Stimulated activated CD8-positive, alpha-beta memory T cell treated with anti-CD3 and anti-CD28 coated beads, Interleukin-2, amount 100 ng/mL, for 1 hour (primary cell): ENCODE data around the gene TMEM87B.
"Not testable (repeated sequence)": the region's sequence is repeated elsewhere in the genome, so short reads cannot be mapped to it uniquely, and the experiment has no call there.

Source experiments
- DNase-seq, 2 donors: peaks; one replicate each; pipeline ENCODE4 v3.0.0-alpha.2; 2020; ENCODE audit warnings: low read depth in 2 of 2

Gene TMEM87B

DNA sequence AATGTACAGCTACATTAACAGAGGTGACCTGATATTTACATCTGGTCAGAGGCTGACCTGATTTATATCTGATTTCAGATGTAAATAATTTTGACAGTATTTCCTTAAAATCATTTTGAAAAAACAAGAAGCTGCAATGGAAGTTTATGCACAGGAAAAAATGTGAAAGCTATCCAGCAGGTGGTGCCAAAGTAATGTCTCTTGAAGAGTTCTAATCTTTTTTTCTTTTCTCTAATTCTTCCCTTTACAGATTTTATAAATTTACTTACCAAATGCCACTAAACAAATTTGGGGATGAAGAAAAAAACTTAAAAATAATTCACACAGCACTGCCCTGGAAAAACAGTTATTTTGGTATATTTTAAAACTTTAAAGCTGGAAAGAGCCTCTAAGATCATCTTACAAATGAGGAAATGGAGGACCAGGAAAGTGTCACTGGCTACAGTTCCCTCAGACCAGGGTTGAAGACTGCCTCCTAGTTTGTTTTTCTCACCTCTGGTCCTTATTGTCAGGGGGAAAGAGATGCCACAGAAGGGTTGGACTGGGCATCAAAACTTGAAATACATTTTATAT, 66.7 kb downstream of the TMEM87B start:
- no peak for DNase-seq

- DNase-seq = no peak
Measured at GRCh38 chr2:112129060-112129459, 74.0 kb downstream of the TMEM87B start.

GRCh38 chr2:112133344-112133743, 78.3 kb downstream of the TMEM87B start:
- DNase-seq = no peak

- DNase-seq = no peak
Measured at GRCh38 chr2:112134120-112134519, 79.1 kb downstream of the TMEM87B start.

GRCh38 chr2:112136096-112136495, 81.0 kb downstream of the TMEM87B start:
- DNase-seq = no peak

DNA sequence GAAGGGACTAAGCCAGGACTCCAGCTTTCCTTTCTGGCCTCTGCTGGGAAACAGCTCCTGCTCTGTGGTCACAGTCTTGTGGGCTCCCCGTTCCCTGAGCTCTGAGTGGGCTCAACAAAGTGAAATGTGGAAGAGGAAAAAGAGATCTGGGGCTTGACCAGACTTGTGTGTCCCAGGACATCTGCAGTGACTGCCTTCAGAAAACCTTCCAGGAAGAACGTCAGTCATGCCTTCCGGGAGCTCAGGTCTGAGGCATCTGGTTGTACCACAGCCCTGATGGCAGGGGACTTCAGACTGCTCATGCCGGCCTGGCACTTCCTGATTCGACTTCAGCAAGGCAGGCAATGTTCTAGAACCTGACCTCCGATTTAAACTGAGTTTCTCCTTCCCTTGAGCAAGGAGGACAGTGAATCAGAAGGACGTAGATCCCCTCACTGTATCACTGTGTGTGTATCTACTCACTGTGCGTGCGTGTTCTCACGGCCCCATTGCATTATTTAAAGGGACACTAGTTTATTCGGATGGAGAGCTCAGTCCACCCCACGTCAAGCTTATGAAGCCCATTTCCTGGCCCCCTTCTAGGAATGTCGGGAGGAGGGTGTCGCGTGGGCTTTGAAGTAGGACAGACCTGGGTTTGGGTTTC, 82.6 kb downstream of the TMEM87B start:
- DNase-seq = no peak

GRCh38 chr2:112138159-112139032, 83.3 kb downstream of the TMEM87B start, which contains the start of gene FBLN7:
Gene FBLN7 (plus strand): TSS chr2:112138385. CDS start chr2:112138656, 271 bp downstream.
- DNase-seq = no peak

DNA sequence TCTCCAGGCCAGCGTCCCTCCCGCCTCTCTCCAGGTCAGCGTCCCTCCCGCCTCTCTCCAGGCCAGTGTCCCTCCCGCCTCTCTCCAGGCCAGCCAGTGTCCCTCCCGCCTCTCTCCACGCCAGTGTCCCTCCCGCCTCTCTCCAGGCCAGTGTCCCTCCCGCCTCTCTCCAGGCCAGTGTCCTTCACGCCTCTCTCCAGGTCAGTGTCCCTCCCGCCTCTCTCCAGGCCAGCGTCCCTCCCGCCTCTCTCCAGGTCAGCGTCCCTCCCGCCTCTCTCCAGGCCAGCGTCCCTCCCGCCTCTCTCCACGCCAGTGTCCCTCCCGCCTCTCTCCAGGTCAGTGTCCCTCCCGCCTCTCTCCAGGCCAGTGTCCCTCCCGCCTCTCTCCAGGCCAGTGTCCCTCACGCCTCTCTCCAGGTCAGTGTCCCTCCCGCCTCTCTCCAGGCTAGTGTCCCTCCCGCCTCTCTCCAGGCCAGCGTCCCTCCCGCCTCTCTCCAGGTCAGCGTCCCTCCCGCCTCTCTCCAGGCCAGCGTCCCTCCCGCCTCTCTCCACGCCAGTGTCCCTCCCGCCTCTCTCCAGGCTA, 84.1 kb downstream of the TMEM87B start:
- DNase-seq = not testable (repeated sequence)

GRCh38 chr2:112139661-112140204, 84.7 kb downstream of the TMEM87B start:
- not testable (repeated sequence) for DNase-seq

DNA sequence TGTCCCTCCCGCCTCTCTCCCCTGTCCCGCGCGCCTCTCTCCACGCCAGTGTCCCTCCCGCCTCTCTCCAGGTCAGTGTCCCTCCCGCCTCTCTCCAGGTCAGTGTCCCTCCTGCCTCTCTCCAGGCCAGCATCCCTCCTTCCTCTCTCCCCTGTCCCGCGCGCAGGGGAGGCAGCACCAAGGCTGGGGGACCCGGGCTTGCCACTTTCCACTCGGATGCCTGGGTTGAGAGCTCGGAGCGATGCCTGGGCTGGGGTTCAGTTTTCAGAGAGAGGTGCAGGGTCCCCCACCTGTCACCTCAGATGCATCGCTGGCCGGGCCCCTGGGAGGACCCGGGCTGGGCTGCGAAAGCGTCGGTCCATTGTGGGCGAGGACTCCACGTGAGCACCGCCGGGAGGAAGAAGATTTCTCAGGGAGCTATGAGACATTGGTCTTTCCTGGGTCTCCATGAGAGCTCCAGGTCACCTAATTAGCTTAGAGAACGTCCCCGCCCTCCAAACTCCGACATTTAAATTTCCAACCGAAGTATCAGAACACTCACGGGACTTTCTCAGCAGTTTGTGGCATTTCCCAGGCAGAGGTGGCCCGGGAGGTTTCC, 85.2 kb downstream of the TMEM87B start:
- DNase-seq = no peak

DNA sequence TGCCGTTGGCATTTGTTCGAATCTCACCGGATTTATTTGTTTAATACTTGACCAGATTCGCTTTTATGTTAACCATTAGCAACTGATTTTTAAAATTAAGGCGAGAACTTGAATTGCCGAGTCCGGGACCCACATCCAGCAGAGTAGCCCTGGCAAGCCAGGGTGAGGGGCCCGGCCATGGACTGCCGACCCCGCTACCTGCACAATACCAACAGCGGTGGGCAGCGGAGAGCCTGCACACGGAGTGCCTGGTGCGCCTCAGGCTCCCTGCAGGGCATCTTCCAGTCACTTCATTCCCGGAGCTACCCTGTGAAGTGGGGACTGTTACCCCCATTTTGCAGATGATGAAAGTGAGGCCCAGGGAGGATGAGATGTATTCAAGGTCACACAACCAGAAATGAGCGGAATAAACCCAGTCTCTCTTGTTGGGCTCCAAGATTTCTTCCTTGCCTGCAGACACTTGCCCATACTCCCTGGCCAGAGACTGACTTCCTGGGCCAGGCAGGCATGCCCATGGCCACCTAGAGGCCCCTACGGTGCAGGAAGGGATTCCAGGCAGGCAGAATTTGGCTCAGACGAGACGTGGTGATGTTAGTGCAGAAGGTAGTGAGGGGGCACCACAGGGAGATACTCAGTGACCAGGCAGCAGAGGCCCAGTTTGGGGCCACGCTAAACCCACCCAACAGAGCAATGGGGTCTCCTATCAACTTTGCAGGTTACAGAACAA, 86.0 kb downstream of the TMEM87B start:
- DNase-seq = no peak

- no peak for DNase-seq
Measured at GRCh38 chr2:112141626-112142007, 86.5 kb downstream of the TMEM87B start.

DNA sequence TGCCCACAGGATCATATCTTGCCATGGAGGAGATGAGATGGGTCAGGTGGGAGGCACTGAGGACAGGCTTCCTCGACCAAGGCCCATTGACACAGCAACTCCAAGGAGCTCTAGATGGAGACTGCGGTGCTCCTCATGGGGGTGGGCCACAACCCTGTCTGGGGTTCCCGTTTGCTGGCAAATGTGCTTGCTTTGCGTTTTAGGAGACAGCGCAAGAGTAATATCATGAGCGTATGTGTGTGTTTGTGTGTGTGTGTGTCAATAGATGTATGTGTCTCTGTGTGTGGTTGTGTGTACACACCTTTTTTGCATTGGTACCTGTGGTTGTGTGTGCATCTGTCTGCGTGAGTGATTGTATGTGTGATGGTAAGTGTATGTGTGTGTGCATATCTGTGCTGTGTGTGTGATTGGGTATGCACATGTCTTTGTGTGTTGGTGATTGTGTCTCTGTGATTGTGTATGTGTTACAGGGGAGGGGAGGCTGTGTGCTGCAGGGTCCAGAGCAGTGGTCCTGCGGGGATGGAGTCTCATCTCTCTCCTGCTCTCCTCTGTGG, 87.5 kb downstream of the TMEM87B start:
- no peak for DNase-seq

GRCh38 chr2:112143150-112143549, 88.1 kb downstream of the TMEM87B start:
- no peak for DNase-seq

- no peak for DNase-seq
Measured at GRCh38 chr2:112144966-112145365, 89.9 kb downstream of the TMEM87B start.

GRCh38 chr2:112147382-112148168, 92.5 kb downstream of the TMEM87B start:
- DNase-seq = no peak

DNA sequence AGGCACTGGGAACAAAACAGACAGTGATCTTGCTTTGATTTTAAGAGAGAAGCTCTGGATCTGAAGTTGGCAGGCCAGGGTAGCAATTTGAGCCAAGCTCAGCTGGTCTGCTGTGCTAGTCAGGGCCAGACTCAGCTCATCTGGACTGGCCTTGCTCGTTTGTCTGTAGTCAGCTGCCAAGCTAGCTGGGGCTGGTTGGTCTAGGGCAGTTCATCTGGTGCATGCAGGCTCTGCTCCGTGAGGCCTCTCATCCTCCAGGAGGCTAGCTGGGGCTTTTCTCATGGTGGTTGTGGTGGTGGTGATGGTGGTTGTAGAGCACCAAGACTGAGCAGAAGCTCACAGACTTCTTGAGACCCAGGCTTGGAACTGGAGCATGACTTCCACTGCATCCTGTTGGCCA, 93.4 kb downstream of the TMEM87B start:
- DNase-seq = no peak

GRCh38 chr2:112149194-112149593, 94.1 kb downstream of the TMEM87B start:
- no peak for DNase-seq

- DNase-seq = no peak
Measured at GRCh38 chr2:112149866-112150435, 94.9 kb downstream of the TMEM87B start.

DNA sequence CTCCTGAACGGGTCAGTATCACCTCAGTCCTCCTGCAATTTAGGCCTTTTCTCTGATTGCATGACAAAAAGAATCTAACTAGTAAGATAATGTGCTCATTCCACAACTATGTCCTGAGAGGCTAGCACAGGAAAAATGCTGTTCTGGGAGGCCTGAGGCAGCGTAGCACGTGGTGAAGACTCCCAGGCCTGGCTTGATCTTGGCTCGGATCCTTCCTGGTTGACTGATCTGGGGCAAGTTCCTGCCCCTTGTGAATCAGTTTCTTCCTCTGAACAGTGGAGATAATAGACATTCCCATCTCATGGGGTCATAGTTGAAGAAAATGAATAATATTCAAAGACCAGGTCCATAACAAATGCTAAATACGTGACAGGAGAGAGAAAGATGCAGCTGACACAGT, 95.4 kb downstream of the TMEM87B start:
- DNase-seq = no peak
